T-cell (primary cell): ENCODE data around the gene TMEM18. TPM values are rescaled to one million over a fixed set of nuclear protein-coding genes. Genes with fewer than 3 reads are reported as not detected.

Source experiments
- ATAC-seq, 4 experiments: fragments of 200-7000 bp in 3 of 4; fragments of 150-1000 bp in 1 of 4; cut with Tn5 transposase; replicated peaks in 1 of 4; 1 replicate in 3 of 4; 2 replicates in 1 of 4; pipeline ENCODE4 v1.10.0; 2021; ENCODE audit warnings: moderate library complexity in 3 of 4, mild to moderate bottlenecking in 2 of 4, moderate number of reproducible peaks in 1 of 4
- CTCF ChIA-PET, 2 donors: fragments of 300-600 bp; sonication (Branson Sonifier 250); formaldehyde crosslinking; loops; one replicate each; lab custom pipeline; 2022; ENCODE audit warnings: antibody characterized with exemption in 2 of 2; lab: Charles Lee
- POLR2A ChIA-PET, 2 donors: fragments of 300-600 bp; sonication (Branson Sonifier 250); formaldehyde crosslinking; loops; one replicate each; lab custom pipeline; 2022; ENCODE audit warnings: antibody characterized with exemption in 2 of 2; lab: Charles Lee
- DNase-seq, 35 experiments: peaks; one replicate each; pipeline versions ENCODE4 v3.0.0 to v3.0.0-alpha.2; 2013 to 2023
- H3K27ac ChIP-seq: one replicate; pipeline ENCODE4 v1.5.1; 2013; ENCODE audit warnings: low read length
- H3K27me3 ChIP-seq, 2 experiments: replicated peaks in 1 of 2; 1 replicate in 1 of 2; 2 replicates in 1 of 2; pipeline versions ENCODE4 v1.6.1 to v1.7.0; 2013; ENCODE audit warnings: low read length in 1 of 2, mixed read lengths in 1 of 2; ENCODE audit not compliant: control insufficient read depth in 2 of 2, insufficient read depth in 2 of 2; ENCODE audit errors: extremely low read depth in 1 of 2
- H3K36me3 ChIP-seq, 2 donors: 1 replicate in 1 of 2; 2 replicates in 1 of 2; pipeline versions ENCODE4 v1.6.1 to v1.7.0; 2013; ENCODE audit warnings: low read length in 1 of 2; ENCODE audit not compliant: control insufficient read depth in 2 of 2, insufficient read depth in 1 of 2; ENCODE audit errors: extremely low read depth in 1 of 2
- H3K4me1 ChIP-seq, 2 experiments: 1 replicate in 1 of 2; 2 replicates in 1 of 2; pipeline versions ENCODE4 v1.6.1 to v1.7.0; 2013; ENCODE audit warnings: low read length in 2 of 2, mixed read lengths in 1 of 2; ENCODE audit not compliant: insufficient read depth in 2 of 2, control insufficient read depth in 1 of 2; ENCODE audit errors: extremely low read depth in 1 of 2
- H3K4me3 ChIP-seq, 2 donors: 1 replicate in 1 of 2; 2 replicates in 1 of 2; pipeline versions ENCODE4 v1.5.1 to v1.7.0; 2013; ENCODE audit warnings: mild to moderate bottlenecking in 2 of 2, low read length in 1 of 2, moderate library complexity in 1 of 2; ENCODE audit not compliant: control insufficient read depth in 1 of 2; ENCODE audit errors: extremely low read depth in 1 of 2
- H3K9me3 ChIP-seq: 2 replicates; pipeline ENCODE4 v1.7.0; 2013
- H3K27ac Mint-ChIP-seq, 2 donors: one replicate each; pipeline ENCODE4 v1.8.0; 2020 to 2021; ENCODE audit warnings: mild to moderate bottlenecking in 2 of 2, mixed read lengths in 2 of 2
- H3K27me3 Mint-ChIP-seq, 2 donors: one replicate each; pipeline ENCODE4 v1.8.0; 2021 to 2022; ENCODE audit warnings: mixed read lengths in 2 of 2
- H3K36me3 Mint-ChIP-seq: one replicate; pipeline ENCODE4 v1.8.0; 2021; ENCODE audit warnings: mixed read lengths
- H3K4me1 Mint-ChIP-seq, 3 donors: one replicate each; pipeline ENCODE4 v1.8.0; 2020 to 2022; ENCODE audit warnings: mixed read lengths in 3 of 3, mild to moderate bottlenecking in 1 of 3
- H3K4me3 Mint-ChIP-seq, 3 donors: one replicate each; pipeline ENCODE4 v1.8.0; 2020 to 2022; ENCODE audit warnings: mild to moderate bottlenecking in 3 of 3, mixed read lengths in 3 of 3, moderate library complexity in 3 of 3
- H3K9me3 Mint-ChIP-seq, 3 donors: one replicate each; pipeline ENCODE4 v1.8.0; 2020 to 2022; ENCODE audit warnings: mixed read lengths in 3 of 3
- WGBS: methylation state at CpG from one replicate; pipeline ENCODE4 v1.1.5; 2013; ENCODE audit warnings: missing lambda C conversion rate; ENCODE audit not compliant: insufficient coverage; 5-methylcytosine and 5-hydroxymethylcytosine counted together
- total RNA-seq, 35 experiments: library from RNA in 6 of 35; stranded (reverse) in 6 of 35; fragments of 120-200 nt in 1 of 35; gene quantifications; one replicate each; pipeline versions ENCODE4 v1.2.1 to v1.2.4 and lab custom pipeline; 2013 to 2026

TMEM18 gene
- total RNA-seq, 5 donors from 2014 or later (not counting 1 experiment from before 2014, with no cell fraction given) = 22.8 to 29.8 (median 28.8) TPM

DNA sequence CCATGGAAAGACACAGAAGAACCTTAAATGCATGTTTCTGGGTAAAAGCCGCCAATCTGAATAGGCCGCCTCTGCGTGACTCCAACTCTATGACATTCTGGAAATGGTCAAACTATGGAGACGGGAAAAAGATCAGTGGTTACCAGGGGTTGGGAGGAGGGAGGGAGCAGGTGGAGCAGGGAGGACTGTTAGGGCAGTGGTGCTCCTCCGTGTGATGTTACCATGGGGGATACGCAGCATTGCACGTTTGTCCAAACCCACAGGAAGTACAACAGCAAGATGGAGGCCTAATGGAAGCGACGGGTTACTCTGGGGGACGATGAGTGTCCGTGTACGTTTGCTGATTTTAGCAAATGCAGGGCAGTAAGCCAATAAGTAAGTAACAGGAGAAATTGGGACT, 17.2 kb downstream of the TMEM18 start:
- peaks cover 53 to 69% (median 55%) of the 10 kb centered on the region in 3 donors for H3K4me1 Mint-ChIP-seq
- H3K4me1 ChIP-seq = peaks cover 17 to 38% of the 10 kb centered on the region in 2 experiments

DNA sequence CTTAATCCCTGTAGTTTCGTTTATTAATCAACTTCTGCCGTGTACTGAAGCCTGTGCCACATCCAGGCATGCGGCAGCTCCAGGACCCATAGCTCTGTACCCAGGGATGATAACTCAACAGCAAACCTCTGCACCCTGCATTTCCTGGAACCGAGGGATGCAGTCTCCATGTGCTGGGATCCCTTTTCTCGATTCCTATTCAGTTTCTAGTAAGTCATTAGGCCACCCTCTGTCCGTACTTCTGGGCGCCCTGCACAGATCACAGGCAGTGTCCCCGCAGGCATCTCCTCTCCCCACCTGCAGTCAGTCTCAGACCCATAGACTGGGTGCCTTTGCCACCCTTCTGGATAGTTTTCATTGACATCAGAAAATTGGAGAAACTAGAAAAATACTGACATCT, 18.8 kb downstream of the TMEM18 start:
- peaks cover 53 to 69% (median 66%) of the 10 kb centered on the region in 3 donors for H3K4me1 Mint-ChIP-seq
- H3K27me3 ChIP-seq = peaks cover 0 to 3% of the 10 kb centered on the region in 2 experiments
- no peaks in the 10 kb centered on the region for H3K36me3 Mint-ChIP-seq
- peaks cover 17 to 36% of the 10 kb centered on the region in 2 experiments for H3K4me1 ChIP-seq
- no peak overlapping the region for H3K27ac Mint-ChIP-seq
- ChIA-PET POLR2A (no interaction called here), CTCF (no interaction called here)
- no peaks in the 10 kb centered on the region for H3K9me3 Mint-ChIP-seq
- no peak overlapping the region for H3K27ac ChIP-seq
- H3K4me3 Mint-ChIP-seq = no peak overlapping the region
- ATAC-seq (no peak), DNase-seq (peak in 1 of 35 experiments; percentile 9)
- WGBS = 82% methylated on average over 3 of the region's 8 CpGs
- no peaks in the 10 kb centered on the region for H3K9me3 ChIP-seq
- H3K4me3 ChIP-seq = no peak overlapping the region
- H3K27me3 Mint-ChIP-seq = no peaks in the 10 kb centered on the region
- no peaks in the 10 kb centered on the region for H3K36me3 ChIP-seq

More for the DNA sequence above, 17.2 kb downstream of the TMEM18 start:
- 88% methylated on average over 7 of the region's 12 CpGs for WGBS
- Mint-ChIP-seq H3K27me3 (no peaks in the 10 kb centered on the region), H3K9me3 (peaks cover under 1 to 4% (median 3%) of the 10 kb centered on the region in 3 donors), H3K27ac (no peak overlapping the region), H3K36me3 (peaks cover 4% of the 10 kb centered on the region), H3K4me3 (no peak overlapping the region)
- no peaks in the 10 kb centered on the region for H3K9me3 ChIP-seq
- peaks cover 0 to 3% of the 10 kb centered on the region in 2 experiments for H3K27me3 ChIP-seq
- ChIA-PET POLR2A (no interaction called here), CTCF (interaction anchor here in 1 of 2 donors (0.8 kb wide), 1 partner anchor 222 kb away, joined by 3 read pairs; no protein-coding TSS in a partner anchor)
- H3K4me3 ChIP-seq = no peak overlapping the region
- H3K36me3 ChIP-seq = no peaks in the 10 kb centered on the region
- DNase-seq (no peak), ATAC-seq (no peak)
- H3K27ac ChIP-seq = no peak overlapping the region

DNA sequence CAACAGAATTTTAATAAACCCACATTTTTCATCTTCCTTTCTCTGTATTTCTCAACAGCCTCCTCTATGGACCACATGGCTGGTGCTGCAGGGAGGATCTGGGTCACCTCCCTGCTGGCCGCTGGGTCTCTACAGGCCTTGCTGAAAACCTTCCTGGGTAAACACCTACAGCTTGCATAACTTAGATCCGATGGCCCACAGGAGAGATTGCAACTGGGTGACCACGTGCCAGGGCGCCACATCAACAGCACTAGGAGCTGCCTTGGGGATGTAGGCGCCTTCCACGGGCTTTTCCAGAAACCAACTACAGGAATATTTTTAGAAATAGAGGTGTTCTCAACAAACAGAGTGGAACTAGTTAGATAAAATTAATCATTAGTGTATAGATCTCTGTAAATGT, 19.4 kb downstream of the TMEM18 start:
- no peak overlapping the region for H3K4me3 ChIP-seq
- Mint-ChIP-seq H3K27me3 (no peaks in the 10 kb centered on the region), H3K4me3 (no peak overlapping the region), H3K36me3 (no peaks in the 10 kb centered on the region), H3K9me3 (no peaks in the 10 kb centered on the region), H3K4me1 (peaks cover 56 to 70% (median 70%) of the 10 kb centered on the region in 3 donors), H3K27ac (no peak overlapping the region)
- 82% methylated on average over 4 of the region's 6 CpGs for WGBS
- ATAC-seq = no peak
- peaks cover 20 to 37% of the 10 kb centered on the region in 2 experiments for H3K4me1 ChIP-seq
- no peak for DNase-seq
- H3K27me3 ChIP-seq = peaks cover 0 to 3% of the 10 kb centered on the region in 2 experiments
- no peaks in the 10 kb centered on the region for H3K36me3 ChIP-seq
- POLR2A ChIA-PET = no interaction called here
- CTCF ChIA-PET = interaction anchor here in 1 of 2 donors (1.1 kb wide), 1 partner anchor 15 kb away, joined by 3 read pairs; no protein-coding TSS in a partner anchor
- H3K9me3 ChIP-seq = no peaks in the 10 kb centered on the region
- no peak overlapping the region for H3K27ac ChIP-seq

DNA sequence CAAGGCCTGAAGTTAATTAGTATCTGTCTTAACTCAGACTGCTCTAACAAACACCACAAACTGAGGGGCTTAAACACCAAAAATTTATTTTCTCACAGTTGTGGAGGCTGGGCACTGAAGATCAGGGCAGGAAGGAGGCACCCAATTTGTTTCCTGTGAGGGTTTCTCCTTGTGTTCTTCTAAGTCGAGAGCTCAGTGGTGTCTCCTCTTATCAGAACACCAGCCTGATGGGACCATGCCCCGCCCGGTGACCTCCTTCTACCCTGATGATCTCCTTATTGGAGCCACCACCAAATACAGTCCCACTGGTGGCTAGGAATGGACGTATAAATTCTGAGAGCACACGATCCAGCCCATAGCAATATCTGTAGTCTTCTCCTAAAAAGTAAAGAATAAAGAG, 20.5 kb downstream of the TMEM18 start:
- Mint-ChIP-seq H3K27me3 (no peaks in the 10 kb centered on the region), H3K36me3 (no peaks in the 10 kb centered on the region), H3K9me3 (no peaks in the 10 kb centered on the region), H3K27ac (peak overlapping the region; percentile 79 to 88), H3K4me3 (peak overlapping the region in 1 of 3 donors; percentile 42), H3K4me1 (peaks cover 48 to 66% (median 64%) of the 10 kb centered on the region in 3 donors)
- H3K27me3 ChIP-seq = peaks cover 0 to 3% of the 10 kb centered on the region in 2 experiments
- peak in 2 of 35 experiments; percentile 20 to 28 for DNase-seq
- ChIA-PET CTCF (no interaction called here), POLR2A (interaction anchor here in 1 of 2 donors (0.5 kb wide), 1 partner anchor 18 kb away, joined by 3 read pairs; no protein-coding TSS in a partner anchor)
- no peak overlapping the region for H3K4me3 ChIP-seq
- H3K4me1 ChIP-seq = peaks cover 17 to 26% of the 10 kb centered on the region in 2 experiments
- no peaks in the 10 kb centered on the region for H3K9me3 ChIP-seq
- peak; percentile 69 to 87 (median 80) for ATAC-seq
- H3K27ac ChIP-seq = no peak overlapping the region
- no peaks in the 10 kb centered on the region for H3K36me3 ChIP-seq
- no CpG with 5 or more reads among the region's 5 CpGs for WGBS

DNA sequence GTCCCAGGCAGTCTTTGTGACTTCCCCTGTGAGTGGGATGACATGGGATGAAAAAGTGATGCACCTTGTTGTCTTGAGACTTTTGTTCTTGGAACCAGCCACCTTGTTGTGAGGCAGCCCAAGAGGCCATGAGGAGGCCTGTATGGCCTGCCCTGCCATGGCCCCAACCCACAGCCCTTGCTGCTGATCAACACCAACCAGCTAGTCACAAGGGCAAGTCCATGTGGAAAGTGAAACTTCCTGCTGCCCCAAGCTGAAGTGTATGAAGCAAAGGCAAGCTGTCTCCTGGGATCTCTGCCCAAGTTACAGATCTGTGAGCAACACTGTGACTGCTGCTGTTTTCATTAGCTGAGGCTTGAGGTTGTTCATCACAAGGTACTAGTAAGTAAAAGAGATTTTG, 21.6 kb downstream of the TMEM18 start:
- no peaks in the 10 kb centered on the region for H3K36me3 Mint-ChIP-seq
- H3K27me3 Mint-ChIP-seq = no peaks in the 10 kb centered on the region
- H3K4me1 Mint-ChIP-seq = peaks cover 43 to 62% (median 61%) of the 10 kb centered on the region in 3 donors
- ChIA-PET POLR2A (no interaction called here), CTCF (no interaction called here)
- no peak for ATAC-seq
- no peak overlapping the region for H3K4me3 ChIP-seq
- peak overlapping the region; percentile 16 to 49 for H3K27ac Mint-ChIP-seq
- H3K4me3 Mint-ChIP-seq = no peak overlapping the region
- peaks cover 0 to 3% of the 10 kb centered on the region in 2 experiments for H3K27me3 ChIP-seq
- no peak overlapping the region for H3K27ac ChIP-seq
- H3K4me1 ChIP-seq = peaks cover 17% of the 10 kb centered on the region in 2 experiments
- no peaks in the 10 kb centered on the region for H3K9me3 ChIP-seq
- DNase-seq = no peak
- no peaks in the 10 kb centered on the region for H3K36me3 ChIP-seq
- H3K9me3 Mint-ChIP-seq = no peaks in the 10 kb centered on the region

DNA sequence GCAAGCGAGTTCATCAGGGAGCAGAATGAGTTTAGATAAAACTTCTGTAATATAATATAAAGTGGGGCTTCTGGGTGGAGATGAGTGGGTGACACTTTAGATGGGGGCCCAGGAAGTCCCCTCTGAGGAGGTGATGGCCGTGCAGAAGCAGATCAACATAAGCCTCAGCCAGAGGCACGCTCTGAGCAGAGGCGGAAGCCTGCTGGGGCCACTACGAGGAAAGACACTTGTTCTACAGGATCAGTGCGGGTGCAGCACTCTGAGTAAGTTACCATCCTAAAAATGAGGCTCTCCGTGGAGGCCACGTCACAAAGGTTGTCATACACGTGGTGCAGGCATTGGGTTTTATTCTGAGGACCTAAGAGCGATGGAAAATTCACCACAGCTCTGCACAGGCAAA, 22.3 kb downstream of the TMEM18 start:
- ATAC-seq (no peak), DNase-seq (no peak)
- no peaks in the 10 kb centered on the region for H3K27me3 Mint-ChIP-seq
- peaks cover 43 to 62% (median 56%) of the 10 kb centered on the region in 3 donors for H3K4me1 Mint-ChIP-seq
- no peak overlapping the region for H3K4me3 ChIP-seq
- H3K4me1 ChIP-seq = peaks cover 17% of the 10 kb centered on the region in 2 experiments
- H3K9me3 Mint-ChIP-seq = no peaks in the 10 kb centered on the region
- H3K27ac ChIP-seq = no peak overlapping the region
- peaks cover 0 to 6% of the 10 kb centered on the region in 2 experiments for H3K27me3 ChIP-seq
- H3K27ac Mint-ChIP-seq = peak overlapping the region in 1 of 2 donors; percentile 49
- H3K36me3 Mint-ChIP-seq = no peaks in the 10 kb centered on the region
- CTCF ChIA-PET = no interaction called here
- H3K9me3 ChIP-seq = no peaks in the 10 kb centered on the region
- H3K36me3 ChIP-seq = no peaks in the 10 kb centered on the region
- no peak overlapping the region for H3K4me3 Mint-ChIP-seq
- POLR2A ChIA-PET = no interaction called here
- WGBS = 79% methylated on average over 7 of the region's 10 CpGs
